Measurements from ENCODE around the gene RBM44. TPM values are rescaled to one million over a fixed set of nuclear protein-coding genes. Genes with fewer than 3 reads are reported as not detected.
"Not testable (repeated sequence)": the region's sequence is repeated elsewhere in the genome, so short reads cannot be mapped to it uniquely, and the experiment has no call there.

Gene RBM44
- total RNA-seq, 4 donors from 2014 or later = 0.08 to 1.5 (median 0.20) TPM

DNA sequence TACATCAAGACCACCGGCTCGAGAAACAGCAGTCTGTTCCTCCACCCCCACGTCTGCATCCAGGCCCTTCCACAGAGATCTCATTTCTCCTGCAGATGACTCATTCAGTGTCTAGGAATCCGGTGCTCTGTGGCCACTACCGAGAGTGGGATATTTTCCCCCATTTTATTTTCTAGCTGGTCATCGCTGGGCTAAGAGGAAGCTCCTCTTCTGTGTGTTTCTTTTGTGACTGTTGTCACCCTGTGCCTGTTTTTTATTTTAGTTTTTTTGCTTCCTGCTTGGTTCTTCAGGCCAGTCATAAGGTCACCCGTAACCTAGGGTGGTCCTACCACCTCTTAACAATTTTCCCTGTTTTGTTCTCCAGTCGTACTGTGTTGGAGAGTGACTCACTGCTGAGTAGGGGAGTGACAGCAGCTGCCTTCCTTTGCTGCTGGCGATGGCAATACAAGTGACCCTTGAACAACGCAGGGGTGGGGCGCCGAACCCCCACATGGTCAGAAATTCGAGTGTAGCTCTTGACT is 67.6 kb downstream of the RBM44 start:
- no peak for TF ChIP-seq POLR2A (IDR thresholded peaks at IDR 0.05)
- TF ChIP-seq, protein P1, sequence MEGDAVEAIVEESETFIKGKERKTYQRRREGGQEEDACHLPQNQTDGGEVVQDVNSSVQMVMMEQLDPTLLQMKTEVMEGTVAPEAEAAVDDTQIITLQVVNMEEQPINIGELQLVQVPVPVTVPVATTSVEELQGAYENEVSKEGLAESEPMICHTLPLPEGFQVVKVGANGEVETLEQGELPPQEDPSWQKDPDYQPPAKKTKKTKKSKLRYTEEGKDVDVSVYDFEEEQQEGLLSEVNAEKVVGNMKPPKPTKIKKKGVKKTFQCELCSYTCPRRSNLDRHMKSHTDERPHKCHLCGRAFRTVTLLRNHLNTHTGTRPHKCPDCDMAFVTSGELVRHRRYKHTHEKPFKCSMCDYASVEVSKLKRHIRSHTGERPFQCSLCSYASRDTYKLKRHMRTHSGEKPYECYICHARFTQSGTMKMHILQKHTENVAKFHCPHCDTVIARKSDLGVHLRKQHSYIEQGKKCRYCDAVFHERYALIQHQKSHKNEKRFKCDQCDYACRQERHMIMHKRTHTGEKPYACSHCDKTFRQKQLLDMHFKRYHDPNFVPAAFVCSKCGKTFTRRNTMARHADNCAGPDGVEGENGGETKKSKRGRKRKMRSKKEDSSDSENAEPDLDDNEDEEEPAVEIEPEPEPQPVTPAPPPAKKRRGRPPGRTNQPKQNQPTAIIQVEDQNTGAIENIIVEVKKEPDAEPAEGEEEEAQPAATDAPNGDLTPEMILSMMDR (IDR thresholded peaks at IDR 0.05) = no peak
- no peak for DNase-seq
- Histone ChIP-seq H3K4me1 (peaks cover 0 to 39% (median 7%) of the 10 kb centered on the region in 3 donors), H3K36me3 (no peaks in the 10 kb centered on the region), H3K9me3 (no peaks in the 10 kb centered on the region), H3K27me3 (peaks cover 0 to 39% (median 0%) of the 10 kb centered on the region in 4 donors), H3K4me3 (no peak overlapping the region), H3K27ac (peak overlapping the region in 2 of 4 donors; percentile 36 to 79)
- intact Hi-C loops (cut with DNase I) = no loop called here
- WGBS, 2 donors = 64 to 70% methylated on average over 12 to 13 of the region's 13 CpGs

DNA sequence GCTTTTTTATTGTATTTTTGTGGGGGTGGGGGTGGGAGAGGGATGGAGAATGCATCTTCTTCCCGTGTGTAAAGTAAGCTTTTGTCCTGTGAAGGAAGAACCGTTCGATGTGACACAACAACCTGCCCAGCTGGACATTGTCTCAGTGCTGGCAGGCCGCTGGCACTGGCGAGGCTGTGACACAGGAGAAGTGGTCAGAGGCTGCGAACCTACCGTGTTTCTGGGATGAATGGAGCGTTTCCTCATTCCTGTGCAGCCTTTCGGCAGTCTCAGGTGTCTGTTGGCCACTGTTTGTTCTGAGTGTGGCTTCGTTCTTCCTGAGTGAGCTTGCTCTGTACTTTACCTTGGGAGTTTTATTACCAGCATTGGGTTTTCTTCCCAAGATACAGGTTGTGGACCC is 68.9 kb downstream of the RBM44 start:
- peaks cover 0 to 27% (median 0%) of the 10 kb centered on the region in 4 donors for H3K27me3 ChIP-seq
- WGBS, 2 donors = 77 to 87% methylated on average over 10 of the region's 10 CpGs
- no peak overlapping the region for H3K27ac ChIP-seq
- H3K4me1 ChIP-seq = peaks cover 0 to 34% (median 7%) of the 10 kb centered on the region in 3 donors
- DNase-seq = no peak
- H3K4me3 ChIP-seq = no peak overlapping the region
- H3K9me3 ChIP-seq = no peaks in the 10 kb centered on the region
- TF ChIP-seq, protein P1 (IDR thresholded peaks at IDR 0.05) = no peak
- TF ChIP-seq POLR2A (IDR thresholded peaks at IDR 0.05) = no peak
- no peaks in the 10 kb centered on the region for H3K36me3 ChIP-seq
- intact Hi-C loops (cut with DNase I) = no loop called here

DNA sequence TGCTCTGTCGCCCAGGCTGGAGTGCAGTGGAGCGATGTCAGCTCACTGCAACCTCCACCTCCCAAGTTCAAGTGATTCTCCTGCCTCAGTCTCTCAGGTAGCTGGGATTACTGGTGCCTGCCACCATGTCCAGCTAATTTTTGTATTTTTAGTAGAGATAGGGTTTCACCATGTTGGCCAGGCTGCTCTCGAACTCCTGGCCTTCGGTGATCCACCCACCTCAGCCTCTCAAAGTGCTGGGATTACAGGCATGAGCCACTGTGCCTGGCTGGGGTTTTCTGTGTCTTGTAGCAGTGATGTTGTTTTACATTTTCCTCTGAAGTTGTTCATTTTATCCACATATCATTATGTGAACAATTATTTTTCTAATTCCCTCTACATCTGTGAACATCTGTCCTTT is 69.5 kb downstream of the RBM44 start:
- H3K4me3 ChIP-seq; H3K9me3 ChIP-seq; H3K27ac ChIP-seq; DNase-seq; intact Hi-C loops (cut with DNase I); H3K36me3 ChIP-seq: not testable (repeated sequence)
- Histone ChIP-seq H3K4me1 (peaks cover 0 to 39% (median 11%) of the 10 kb centered on the region in 3 donors), H3K27me3 (peaks cover 0 to 21% (median 0%) of the 10 kb centered on the region in 4 donors)
- WGBS, 2 donors = 74 to 94% methylated on average over 4 of the region's 4 CpGs

DNA sequence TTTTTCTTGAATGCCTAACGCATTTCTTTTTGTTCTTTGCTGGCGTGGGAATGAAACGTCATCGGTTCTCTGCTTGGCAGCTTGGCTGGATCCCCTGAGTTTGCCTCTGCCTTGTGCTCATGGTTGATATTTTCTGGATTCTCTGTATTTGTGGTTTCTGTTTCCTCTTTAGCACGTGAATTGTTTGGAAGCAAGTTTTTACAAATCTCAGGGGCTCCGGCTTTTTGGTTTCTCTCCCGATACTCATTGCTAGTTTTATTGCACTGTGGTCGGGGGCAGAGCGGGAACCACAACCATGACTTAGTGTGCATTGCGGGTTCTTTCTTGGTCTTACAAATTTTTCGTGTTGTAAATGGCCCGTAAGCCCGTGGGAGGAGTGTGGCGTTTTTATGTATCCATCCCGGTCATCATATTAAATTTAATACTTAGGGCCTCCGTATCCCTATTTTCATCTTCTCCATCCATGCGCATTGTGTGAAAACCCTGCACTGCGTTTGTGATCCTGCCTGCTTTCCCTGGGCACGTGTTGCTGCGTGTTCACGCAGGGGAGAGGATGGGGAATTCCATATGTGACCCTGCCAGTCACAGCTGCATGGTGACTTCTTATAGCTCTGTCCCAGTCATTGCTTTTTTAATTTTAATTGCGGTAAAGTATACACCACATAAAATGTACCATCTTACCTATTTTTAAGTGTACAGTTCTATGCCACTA is 70.2 kb downstream of the RBM44 start:
- DNase-seq = no peak
- H3K27ac ChIP-seq = no peak overlapping the region
- 35 to 45% methylated on average over 22 of the region's 22 CpGs for WGBS, 2 donors
- H3K27me3 ChIP-seq = peaks cover 0 to 14% (median 0%) of the 10 kb centered on the region in 4 donors
- H3K4me3 ChIP-seq = no peak overlapping the region
- H3K9me3 ChIP-seq = no peaks in the 10 kb centered on the region
- peaks cover 0 to 43% (median 18%) of the 10 kb centered on the region in 3 donors for H3K4me1 ChIP-seq
- no peak for TF ChIP-seq POLR2A (IDR thresholded peaks at IDR 0.05)
- TF ChIP-seq, protein P1 (IDR thresholded peaks at IDR 0.05) = no peak
- intact Hi-C loops (cut with DNase I) = no loop called here
- H3K36me3 ChIP-seq = no peaks in the 10 kb centered on the region

DNA sequence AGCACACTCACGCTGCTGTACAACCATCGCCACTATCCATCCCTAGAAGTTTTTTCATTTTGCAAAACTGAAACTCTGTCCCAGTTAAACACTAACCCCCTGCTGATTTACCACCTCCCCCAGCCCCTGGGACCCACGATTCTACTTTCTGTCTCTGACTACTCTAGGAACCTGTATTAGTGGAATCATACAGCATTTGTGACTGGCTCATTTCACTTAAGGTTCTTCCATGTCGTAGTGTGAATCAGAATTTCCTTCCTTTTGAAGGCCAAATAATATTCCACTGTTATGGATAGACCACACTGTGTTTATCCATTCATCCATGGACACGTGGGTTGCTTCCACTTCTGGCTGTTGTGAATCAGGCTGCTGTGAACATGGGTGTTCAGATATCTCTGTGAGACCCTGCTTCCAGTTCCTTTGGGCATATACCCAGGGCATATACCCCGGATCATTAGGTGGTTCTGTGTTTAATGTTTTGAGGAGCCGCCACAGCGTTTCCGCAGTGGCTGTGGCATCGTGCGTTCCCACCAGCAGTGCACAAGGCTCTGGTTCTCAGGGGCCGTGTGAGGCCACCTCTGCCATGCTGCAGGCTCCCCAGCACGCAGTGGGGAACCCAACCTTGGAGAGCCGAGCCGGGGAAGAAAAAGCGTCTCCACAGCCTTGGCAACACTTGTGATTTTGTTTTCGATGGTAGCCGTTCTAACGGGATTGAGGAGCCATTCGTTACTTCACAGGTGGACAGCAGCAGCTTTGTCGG is 70.9 kb downstream of the RBM44 start:
- no peak for TF ChIP-seq POLR2A (IDR thresholded peaks at IDR 0.05)
- TF ChIP-seq, protein P1 (IDR thresholded peaks at IDR 0.05) = no peak
- H3K4me1 ChIP-seq = peaks cover 0 to 43% (median 23%) of the 10 kb centered on the region in 3 donors
- no peaks in the 10 kb centered on the region for H3K36me3 ChIP-seq
- H3K27me3 ChIP-seq = peaks cover 0 to 7% (median 0%) of the 10 kb centered on the region in 4 donors
- no peak overlapping the region for H3K27ac ChIP-seq
- 91 to 97% methylated on average over 14 to 19 of the region's 21 CpGs for WGBS, 2 donors
- no peaks in the 10 kb centered on the region for H3K9me3 ChIP-seq
- no peak for DNase-seq
- no peak overlapping the region for H3K4me3 ChIP-seq
- intact Hi-C loops (cut with DNase I) = no loop called here
